Measurements from ENCODE around the gene C20orf173.

DNA sequence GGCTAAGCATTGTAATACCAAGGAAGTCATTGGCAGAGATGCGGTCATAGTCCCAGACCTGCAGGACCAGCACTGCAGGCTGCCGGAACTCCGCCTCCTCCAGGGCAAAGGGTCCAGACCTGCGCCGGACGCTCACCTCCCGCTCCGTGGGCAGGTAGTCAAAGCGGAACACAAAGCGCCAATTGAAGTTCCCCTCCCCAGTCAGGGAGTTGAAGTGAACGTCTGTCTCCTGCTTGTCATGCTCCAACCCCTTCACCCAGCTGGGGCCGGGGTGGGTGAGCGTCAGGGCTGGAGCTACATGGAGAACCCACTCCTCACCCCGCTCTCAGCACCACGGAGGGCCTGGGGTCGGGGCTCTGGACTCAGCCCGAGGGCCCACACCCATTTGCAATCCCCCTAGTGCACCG lies 30.7 kb upstream of the C20orf173 start:
- TF ChIP-seq ZNF335 (CRISPR knock-in tag; IDR thresholded peaks at IDR 0.05) = no peak
- no peak for TF ChIP-seq SIN3B (IDR thresholded peaks at IDR 0.05; ENCODE audit: low read length)
- TF ChIP-seq EP300 (IDR thresholded peaks at IDR 0.05; ENCODE audit: low read depth in 2 of 2, low read length in 2 of 2) = no peak
- TF ChIP-seq EP300 (CRISPR knock-in tag; IDR thresholded peaks at IDR 0.05; ENCODE audit: borderline replicate concordance) = no peak
- TF ChIP-seq, protein P1, sequence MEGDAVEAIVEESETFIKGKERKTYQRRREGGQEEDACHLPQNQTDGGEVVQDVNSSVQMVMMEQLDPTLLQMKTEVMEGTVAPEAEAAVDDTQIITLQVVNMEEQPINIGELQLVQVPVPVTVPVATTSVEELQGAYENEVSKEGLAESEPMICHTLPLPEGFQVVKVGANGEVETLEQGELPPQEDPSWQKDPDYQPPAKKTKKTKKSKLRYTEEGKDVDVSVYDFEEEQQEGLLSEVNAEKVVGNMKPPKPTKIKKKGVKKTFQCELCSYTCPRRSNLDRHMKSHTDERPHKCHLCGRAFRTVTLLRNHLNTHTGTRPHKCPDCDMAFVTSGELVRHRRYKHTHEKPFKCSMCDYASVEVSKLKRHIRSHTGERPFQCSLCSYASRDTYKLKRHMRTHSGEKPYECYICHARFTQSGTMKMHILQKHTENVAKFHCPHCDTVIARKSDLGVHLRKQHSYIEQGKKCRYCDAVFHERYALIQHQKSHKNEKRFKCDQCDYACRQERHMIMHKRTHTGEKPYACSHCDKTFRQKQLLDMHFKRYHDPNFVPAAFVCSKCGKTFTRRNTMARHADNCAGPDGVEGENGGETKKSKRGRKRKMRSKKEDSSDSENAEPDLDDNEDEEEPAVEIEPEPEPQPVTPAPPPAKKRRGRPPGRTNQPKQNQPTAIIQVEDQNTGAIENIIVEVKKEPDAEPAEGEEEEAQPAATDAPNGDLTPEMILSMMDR (CRISPR knock-in tag; IDR thresholded peaks at IDR 0.05) = no peak
